Measurements from ENCODE around the gene KLHDC3.
"Not testable (repeated sequence)": the region's sequence is repeated elsewhere in the genome, so short reads cannot be mapped to it uniquely, and the experiment has no call there.

DNA sequence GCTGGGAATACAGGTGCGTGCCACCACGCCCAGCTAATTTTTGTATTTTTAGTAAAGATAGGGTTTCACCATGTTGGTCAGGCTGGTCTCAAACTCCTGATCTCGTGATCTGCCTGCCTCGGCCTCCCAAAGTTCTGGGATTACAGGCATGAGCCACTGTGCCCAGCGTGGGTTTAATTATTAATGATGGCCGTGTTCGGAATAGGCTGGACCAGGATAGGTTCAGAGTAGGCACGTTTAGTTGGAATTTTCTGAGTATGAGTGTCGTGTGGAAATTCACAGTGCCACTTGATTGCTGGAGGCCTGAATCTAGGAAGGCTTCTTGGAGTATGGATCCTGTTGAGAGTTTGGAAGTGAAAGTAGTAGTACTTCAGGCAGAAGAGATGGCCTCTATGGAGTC is 15.8 kb upstream of the KLHDC3 start:
- not testable (repeated sequence) for TF ChIP-seq YY1 (IDR thresholded peaks at IDR 0.05; ENCODE audit: insufficient read depth, insufficient read length); SUZ12 (IDR thresholded peaks at IDR 0.05; ENCODE audit: extremely low read depth, insufficient read depth, insufficient read length); ZNF274 (IDR thresholded peaks at IDR 0.05; ENCODE audit: low read depth, low read length)
